Left ventricle myocardium superior (tissue), 1 donor: ENCODE measurements around the gene RBM11. TPM values are rescaled to one million over a fixed set of nuclear protein-coding genes. Genes with fewer than 3 reads are reported as not detected.
"Not testable (repeated sequence)": the region's sequence is repeated elsewhere in the genome, so short reads cannot be mapped to it uniquely, and the experiment has no call there.

Source experiments
- ATAC-seq: fragments of 200-7000 bp; cut with Tn5 transposase; one replicate; pipeline ENCODE4 v1.9.1; 2020; ENCODE audit warnings: mild to moderate bottlenecking, moderate library complexity
- DNase-seq: peaks from one replicate; pipeline ENCODE4 v3.0.0-alpha.2; 2020
- intact Hi-C: fragments of 100-400 bp; cut with micrococcal nuclease; formaldehyde crosslinking; loops from one replicate; pipeline ENCODE4 v1.11.0; 2022
- long read RNA-seq: library from polyadenylated mRNA; unstranded; transcript quantifications from one replicate; pipeline ENCODE4 v2.0.0, GENCODE V29; 2021
- total RNA-seq: library from RNA; stranded (reverse); fragmentation: NEBNext Ultra II Directional; extraction: Animal tissue kit (Norgen Biotek cat#: 25700); gene quantifications from one replicate; pipeline ENCODE4 v1.2.1, GENCODE V29; 2021
- donor health status: DM: no; HTN: yes; CAD: no; lungs with severe emphysema.

Gene RBM11, protein sequence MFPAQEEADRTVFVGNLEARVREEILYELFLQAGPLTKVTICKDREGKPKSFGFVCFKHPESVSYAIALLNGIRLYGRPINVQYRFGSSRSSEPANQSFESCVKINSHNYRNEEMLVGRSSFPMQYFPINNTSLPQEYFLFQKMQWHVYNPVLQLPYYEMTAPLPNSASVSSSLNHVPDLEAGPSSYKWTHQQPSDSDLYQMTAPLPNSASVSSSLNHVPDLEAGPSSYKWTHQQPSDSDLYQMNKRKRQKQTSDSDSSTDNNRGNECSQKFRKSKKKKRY
- total RNA-seq, result not detected
- long read RNA-seq, result 0 reads

DNA sequence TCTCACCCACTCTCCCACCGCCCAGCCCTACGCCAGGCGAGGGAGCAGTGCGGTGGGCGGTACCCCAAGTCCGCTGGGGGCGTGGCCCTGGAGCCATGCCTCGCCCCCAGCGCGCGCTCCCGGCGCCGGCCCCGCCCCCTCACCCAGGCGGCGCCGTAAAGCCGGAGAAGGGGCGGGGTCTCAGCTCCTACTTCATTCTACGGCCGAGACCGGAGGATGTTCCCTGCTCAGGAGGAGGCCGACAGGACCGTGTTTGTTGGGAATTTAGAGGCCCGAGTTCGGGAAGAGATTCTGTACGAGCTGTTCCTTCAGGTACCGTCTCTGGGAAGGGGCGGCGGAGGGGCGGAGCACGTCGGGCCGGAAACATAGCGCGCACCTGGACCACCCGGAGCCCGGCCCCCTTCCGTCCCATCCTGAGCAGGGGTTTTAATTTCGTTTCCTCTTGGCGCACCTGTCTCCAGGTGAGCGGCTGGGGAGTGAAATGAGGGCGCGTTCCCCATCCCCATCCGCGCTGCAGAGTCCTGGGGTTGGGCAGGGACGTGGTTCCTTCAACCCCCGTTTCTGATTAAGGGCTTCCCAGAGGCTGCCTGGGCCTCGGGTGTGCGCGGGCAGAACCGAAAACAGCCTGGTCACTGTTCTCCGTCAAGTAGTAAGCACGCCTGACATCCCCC, at the start of gene RBM11:
TSS of gene RBM11 (plus strand) at position 187 of the 671 bp plus-strand sequence. CDS start at position 217, 30 bp downstream.
- DNase-seq (peak; percentile 77), ATAC-seq (peak; percentile 98)
- intact Hi-C loops, result no loop called here

DNA sequence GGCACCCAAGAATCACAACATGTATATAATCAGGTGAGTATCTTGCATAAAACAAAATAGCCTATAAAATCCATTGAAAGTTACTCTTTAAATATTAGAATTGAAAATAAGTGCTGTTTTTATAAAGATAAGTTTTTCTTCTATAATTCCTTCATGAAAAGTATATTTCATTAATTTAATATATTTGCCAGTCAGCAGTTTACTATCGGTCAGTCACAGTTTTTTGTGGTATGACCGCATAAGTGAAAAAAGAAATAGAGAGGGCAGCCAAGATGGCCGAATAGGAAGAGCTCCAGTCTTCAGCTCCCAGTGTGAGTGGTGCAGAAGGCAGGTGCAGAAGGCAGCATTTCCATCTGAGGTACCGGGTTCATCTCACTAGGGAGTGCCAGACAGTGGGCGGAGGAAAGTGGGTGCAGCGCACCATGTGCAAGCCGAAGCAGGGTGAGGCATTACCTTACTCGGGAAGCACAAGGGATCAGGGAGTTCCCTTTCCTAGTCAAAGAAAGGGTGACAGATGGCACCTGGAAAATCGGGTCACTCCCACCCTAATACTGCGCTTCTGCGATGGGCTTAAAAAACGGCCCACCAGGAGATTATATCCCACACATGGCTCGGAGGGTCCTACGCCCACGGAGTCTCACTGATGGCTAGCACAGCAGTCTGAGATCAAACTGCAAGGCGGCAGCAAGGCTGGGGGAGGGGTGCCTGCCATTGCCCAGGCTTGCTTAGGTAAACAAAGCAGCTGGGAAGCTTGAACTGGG, 49.3 kb upstream of the RBM11 start:
- DNase-seq, intact Hi-C loops, ATAC-seq: not testable (repeated sequence)

DNA sequence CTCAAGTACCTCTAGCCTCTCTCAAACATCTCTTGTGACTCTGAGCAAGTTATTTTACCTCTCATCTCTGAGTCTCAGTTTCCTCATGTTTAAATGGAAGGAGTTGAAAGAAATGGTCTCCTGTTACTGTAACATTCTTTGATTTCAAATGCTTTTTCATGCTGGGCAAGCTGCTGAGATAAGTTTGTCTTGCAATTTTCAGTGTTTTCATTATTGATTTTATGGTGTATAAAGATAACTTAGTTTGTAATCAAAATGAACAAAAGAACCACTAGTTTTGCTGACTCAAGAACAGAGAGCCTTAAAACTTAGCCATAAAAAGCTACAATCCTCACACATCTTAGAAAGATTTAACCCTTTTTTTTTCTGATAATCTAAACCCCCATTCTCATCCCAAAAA, 9.7 kb upstream of the RBM11 start:
- DNase-seq (no peak), ATAC-seq (no peak)
- intact Hi-C loops, result no loop called here

DNA sequence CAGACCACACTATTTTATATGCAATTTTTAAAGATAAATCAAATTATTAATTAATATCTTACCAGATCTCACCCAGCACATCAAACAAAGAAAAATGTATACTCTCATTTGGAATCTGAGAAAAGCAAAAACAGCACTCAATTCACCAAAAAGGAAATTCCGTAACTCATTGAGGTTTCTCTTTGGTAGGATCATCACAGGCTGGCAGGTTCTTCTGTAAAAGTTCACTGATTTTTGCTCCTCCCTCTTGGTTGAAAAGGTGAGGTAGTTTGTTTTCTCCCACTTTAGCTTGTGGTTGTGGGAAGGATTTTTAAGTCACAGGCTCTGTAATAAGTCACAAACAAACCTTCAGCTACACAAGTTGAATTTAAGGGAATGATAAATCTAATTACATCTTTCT, 5.2 kb upstream of the RBM11 start, which contains the start of gene LIPI:
TSS of gene LIPI (minus strand) at position 218 of the 400 bp plus-strand sequence. CDS start at position 108, 110 bp downstream.
- DNase-seq, result no peak
- intact Hi-C loops, result no loop called here
- no peak for ATAC-seq

DNA sequence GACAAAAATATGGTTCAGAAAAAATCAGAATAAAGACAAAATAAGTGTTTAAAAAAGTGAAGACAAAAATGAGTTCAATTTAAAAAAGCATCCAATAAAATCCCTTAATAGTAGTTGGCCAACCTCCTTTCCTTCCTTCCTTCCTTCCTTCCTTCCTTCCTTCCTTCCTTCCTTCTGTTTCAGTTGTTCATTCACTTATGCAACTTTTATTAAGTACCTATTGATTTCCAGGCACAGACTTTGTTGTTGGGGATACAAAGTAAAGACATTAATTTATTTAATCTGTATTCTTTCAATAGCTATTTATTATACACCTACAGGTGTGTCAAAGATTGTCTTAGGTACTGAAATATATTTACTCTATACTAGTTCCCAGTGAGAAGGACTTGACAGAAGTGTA, 2.8 kb upstream of the RBM11 start:
- ATAC-seq (no peak), DNase-seq (no peak)
- intact Hi-C loops, result no loop called here

DNA sequence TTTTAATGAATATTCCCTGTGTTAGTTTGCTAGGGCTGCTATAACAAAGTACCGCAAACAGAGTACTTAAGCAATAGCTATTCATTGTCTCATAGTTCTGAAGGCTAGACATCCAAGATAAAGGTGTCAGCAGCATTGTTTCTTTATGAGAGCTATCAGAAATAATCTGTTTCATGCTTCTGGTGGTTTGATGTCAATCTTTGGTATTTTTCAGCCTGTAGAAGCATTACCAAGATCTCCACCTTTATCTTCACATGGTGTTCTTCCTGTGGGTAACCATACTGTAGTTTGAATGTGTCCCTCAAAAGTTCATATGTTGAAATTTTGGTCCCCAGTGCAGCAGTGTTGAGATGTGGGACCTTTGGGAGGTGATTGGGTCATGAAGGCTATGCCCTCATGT, 7.4 kb downstream of the RBM11 start:
- DNase-seq, result no peak
- ATAC-seq, result no peak
- intact Hi-C loops, result no loop called here

DNA sequence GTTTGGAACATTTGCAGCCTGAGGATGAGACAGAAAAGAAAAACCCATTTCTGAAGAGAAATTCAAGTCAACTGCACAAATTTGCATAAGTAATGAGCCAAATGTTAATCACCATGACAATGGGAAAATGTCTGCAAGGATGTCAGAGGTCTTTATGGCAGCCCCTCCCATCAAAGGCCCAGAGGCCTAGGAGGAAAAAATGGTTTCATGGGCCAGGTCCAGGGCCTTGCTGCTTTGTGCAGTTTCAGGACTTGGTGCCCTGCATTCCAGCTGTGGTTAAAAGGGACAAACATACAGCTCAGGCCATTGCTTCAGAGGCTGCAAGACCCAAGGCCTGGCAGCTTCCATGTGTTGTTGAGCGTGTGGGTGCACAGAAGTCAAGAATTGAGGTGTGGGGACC, 13.4 kb downstream of the RBM11 start:
- intact Hi-C loops, result no loop called here
- no peak for ATAC-seq

DNA sequence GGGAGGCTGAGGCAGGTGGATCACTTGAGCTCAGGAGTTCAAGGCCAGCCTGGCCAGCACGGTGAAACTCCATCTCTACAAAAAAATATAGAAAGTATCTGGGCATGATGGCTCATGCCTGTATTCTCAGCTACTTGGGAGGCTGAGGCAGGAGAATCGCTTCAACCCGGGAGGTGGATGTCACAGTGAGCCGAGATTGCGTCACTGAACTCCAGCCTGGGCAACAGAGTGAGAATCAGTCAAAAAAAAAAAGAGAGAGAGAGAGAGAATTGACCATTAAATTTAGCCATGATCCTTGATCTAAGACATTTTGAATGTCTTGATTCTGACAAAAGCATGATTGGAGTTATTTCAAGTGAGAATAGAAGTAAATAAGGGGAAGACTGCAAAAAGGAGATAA, 19.1 kb downstream of the RBM11 start:
- ATAC-seq (no peak), DNase-seq (no peak)
- intact Hi-C loops, result no loop called here

More for the DNA sequence above, 13.4 kb downstream of the RBM11 start:
- DNase-seq, result no peak

DNA sequence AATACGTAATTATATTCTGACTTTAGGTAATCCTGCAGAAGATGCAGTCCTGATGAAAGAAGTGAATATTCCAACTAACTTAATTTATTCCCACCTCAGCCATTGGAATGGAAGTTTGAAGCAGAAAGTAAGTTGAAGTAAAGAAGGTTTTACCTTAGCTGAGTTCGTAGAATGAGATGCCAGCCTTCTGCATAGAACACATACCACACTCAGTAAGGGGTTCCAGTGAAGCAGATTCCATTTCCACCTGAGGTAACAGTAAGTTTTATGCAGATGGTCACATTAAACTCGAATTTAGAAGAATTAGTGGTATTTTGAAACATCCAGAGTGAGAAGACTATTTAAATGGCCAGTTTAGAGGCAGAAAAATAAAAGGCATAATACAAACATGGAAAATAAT, 20.2 kb downstream of the RBM11 start:
- intact Hi-C loops, result no loop called here
- DNase-seq, result no peak
- ATAC-seq, result no peak

DNA sequence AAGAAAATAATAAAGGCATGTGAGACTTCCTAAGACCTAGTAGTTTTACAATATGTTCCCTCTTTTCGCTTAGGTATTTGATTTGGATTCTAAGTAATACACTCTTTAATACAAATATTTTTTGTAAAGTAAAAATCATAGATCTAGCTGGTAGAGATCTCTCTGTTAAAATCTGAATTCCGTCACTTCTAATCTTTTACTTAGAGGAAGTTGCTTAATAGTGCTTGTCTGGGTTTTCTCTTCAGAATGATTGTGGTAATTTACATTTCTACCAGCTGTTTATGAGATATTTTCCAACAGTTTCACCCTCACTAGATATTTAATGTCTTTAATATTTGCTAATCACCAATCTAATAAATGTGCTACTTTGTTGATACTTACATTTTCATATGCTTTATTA, 23.3 kb downstream of the RBM11 start:
- intact Hi-C loops, result no loop called here
- DNase-seq (no peak), ATAC-seq (no peak)

DNA sequence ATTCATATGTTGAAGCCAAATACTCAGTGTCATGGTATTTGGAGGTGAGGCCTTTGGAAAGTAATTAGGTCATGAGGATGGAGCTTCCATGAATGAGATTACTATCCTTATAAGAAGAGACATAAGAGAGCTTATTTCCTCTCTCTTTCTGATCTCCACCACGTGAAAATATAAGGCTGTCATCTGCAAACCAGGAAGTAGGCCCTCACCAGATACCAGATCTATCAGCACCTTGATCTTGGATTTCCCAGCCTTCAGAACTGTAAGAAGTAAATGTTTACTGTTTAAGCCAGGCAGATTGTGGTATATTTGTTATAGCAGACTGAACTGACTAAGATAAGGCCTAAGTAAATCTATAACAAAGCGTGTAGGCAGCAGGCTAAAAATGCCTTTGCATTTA, 25.3 kb downstream of the RBM11 start:
- ATAC-seq (no peak), DNase-seq (no peak)
- intact Hi-C loops, result no loop called here

DNA sequence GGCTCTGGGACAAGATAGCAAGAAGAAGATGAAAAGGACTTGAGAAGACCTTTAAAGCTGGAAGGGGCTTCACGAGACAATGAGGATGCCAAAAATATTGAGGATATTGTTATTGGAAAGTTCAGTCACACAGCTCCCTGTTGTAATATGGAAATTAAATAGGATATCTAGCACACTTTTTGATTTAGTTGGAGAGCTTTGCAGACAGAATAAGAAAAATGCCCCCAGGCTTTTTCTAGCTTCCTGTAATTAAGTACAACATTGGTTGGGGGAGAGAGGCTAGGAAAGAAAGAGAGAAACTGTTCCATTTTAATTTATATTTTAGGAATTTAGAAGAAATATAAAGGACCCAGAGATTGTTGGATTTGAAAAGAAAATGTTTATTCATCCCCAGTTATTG, 27.5 kb downstream of the RBM11 start:
- no peak for ATAC-seq
- intact Hi-C loops, result no loop called here
- DNase-seq, result no peak

DNA sequence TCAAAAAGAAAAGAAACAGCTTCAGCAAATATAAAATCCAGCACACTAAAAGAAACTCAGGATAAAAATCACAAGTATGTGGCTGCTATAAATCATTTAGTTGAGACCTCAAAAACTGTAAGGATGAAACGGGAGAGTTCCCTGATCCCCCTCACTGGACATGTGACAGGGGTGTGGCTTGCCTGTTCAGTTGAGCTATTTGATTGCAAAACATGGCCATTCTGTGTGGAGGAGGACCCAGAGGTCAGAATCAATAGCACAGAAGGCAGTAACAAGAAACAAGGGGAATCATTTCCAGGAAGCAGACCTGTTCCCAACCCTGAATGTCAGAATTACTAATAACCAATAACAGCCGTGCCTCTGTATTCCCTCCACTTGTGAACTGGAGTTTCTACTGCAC, 27.9 kb downstream of the RBM11 start:
- no peak for DNase-seq
- intact Hi-C loops, result no loop called here
- no peak for ATAC-seq

DNA sequence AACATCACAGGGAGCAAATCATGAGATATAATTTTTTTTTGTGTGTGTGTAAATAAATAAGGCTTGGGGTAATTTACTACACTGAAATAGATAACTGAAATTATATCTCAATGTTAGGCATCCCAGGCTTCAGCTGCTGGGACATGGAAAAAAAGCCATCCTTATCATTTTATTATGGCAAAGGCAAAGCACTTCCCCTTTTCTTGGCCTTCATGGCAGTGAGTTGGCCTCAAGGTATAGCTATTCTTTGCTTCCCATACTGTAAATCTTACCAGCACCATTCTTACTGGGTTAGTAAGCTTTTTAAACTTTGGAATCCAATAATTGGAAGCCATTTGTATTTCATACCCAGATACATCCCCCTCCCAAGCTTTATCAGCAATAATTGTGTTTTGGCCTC, 29.0 kb downstream of the RBM11 start:
- DNase-seq (no peak), ATAC-seq (no peak)
- intact Hi-C loops, result no loop called here

DNA sequence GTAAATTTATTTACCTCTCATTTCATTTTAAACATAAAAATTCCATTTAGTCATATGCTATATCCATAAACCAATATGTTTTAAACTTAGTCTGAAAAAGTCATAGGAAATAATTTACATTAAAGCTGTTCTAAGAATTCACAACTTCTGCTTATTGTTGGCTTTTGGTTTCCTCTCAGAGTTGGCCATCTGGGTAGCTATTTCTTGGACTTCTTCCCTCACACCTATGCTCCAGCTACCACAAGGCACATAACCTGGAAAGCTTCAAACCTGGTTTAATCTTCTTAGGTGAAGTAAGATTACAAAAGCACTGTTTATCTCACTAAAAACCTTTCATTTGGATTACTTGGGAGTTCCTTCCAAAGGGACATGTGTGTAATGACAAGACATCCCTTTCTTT, 29.8 kb downstream of the RBM11 start:
- ATAC-seq (no peak), DNase-seq (no peak)
- intact Hi-C loops, result no loop called here

DNA sequence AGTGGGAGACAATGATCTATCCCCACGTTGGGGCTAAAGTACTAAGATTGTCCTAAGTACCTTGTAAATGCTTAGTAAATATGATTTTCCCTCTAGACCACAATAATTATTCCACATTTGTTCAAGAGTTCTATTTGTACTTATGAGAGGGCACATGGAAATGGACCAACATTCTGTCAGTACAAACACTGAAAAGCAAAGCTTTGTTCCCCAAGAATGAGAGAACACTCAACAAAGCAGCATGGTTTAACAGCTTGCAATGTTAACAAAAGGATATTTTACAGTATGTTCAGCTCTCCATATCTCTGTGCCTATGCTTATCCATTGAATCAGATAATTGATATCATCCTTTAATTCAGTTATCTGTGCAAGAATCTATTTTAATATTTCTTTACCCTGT, 35.4 kb downstream of the RBM11 start:
- intact Hi-C loops, result no loop called here
- no peak for ATAC-seq
- DNase-seq, result no peak

DNA sequence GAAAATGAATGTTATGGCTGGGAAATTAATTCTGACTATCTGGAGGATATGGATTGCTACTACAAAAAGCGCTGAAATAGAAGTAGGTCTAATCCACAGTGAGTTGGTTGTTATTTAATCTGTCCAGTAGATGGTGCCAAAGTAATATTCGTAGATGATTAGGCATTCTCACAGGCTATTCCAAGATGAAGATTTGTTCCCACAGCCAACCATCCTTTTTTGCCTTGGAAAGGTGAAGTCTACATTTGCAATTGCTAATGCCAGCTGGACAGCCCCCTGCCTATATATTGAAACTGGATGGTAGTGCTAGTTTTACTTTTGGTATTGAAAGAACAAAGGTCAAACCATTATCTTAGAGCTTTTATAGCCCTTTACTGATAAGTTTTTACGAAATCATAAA, 43.8 kb downstream of the RBM11 start:
- no peak for DNase-seq
- intact Hi-C loops, result loop anchor here (5.0 kb wide), 1 partner anchor 1333 kb away; no protein-coding TSS in a partner anchor
- peak; percentile 52 for ATAC-seq

DNA sequence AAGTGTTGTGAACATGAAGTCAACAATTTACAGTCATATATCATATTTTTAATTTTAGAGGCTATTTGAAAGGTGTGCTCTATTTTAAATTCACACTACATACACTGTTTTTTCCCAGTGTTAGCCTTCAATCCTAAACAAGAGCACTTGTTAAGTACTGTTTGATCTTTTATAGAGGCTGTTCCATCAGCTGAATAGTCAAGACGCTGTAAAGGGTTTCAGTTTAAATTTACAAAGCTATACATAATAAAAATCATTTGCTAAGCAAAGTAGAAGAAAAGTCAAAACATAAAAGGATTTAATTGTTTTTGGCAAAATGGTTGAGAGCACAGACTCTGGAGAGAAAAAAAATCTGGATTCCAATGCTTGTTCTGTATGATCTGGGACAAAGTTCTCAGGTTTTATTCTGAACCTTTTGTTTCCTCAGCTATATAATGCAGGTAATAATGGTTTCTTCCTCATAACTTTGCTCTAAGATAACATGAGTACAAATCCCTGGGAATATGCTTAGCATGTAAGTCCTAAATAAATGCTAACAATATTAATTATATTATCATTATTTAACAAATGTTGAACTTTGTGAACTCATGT, 44.3 kb downstream of the RBM11 start:
- ATAC-seq, result no peak
- intact Hi-C loops, result no loop called here
- no peak for DNase-seq

DNA sequence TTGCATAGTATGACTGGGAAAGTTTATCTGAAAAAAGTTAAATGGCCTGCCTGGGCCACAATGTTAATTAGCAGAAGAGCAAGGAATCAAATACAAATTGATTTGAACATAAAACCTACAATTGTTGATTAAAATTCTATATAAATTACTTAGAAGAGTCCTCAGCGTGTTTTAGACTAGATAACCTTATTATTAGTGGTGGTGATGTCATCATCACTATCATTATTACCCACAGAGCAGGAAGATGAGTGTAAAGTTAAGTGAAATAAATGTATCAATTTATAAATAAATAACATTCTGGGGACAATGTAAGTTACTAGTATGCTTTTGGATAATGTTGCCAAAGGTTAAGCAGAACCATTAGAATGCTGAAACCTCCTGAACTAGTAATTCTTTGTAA, 46.1 kb downstream of the RBM11 start:
- ATAC-seq (no peak), DNase-seq (no peak)
- intact Hi-C loops, result no loop called here

DNA sequence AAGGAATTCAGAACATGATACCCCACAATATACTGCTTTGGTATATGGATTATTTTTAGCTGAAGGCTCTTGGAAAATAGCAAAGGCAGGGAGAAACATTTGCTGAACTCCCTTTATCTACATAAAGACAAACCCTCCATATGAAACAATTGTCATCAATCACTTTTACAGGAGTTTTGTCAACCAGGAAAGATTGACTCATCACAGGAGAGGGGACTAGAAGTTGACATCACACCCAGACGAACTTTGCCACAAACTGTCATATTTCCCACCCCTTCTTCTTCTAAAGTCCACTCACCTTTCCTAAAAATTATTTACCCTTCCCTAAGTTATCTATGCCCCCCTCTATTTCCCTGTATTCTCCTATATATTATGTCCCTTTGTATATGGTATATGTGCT, 47.9 kb downstream of the RBM11 start:
- no peak for DNase-seq
- ATAC-seq, result no peak
- intact Hi-C loops, result no loop called here
